Testis (tissue), 2 donors: Measurements from ENCODE around the gene BEAN1.

ENCODE experiments used
- POLR2A ChIP-seq: fragments of 450-650 bp; IDR thresholded peaks from one replicate; pipeline ENCODE4 v1.6.1; 2017; ENCODE audit warnings: antibody characterized with exemption, mild to moderate bottlenecking, moderate library complexity
- TF ChIP-seq, protein P1 (sequence below), 3 experiments: fragments of 450-650 bp in 2 of 3; fragments of 200-600 bp in 1 of 3; sonication (generic) in 1 of 3; IDR thresholded peaks; one replicate each; pipeline ENCODE4 v1.5.1; 2016 to 2019; ENCODE audit warnings: antibody characterized with exemption in 3 of 3, mild to moderate bottlenecking in 2 of 3, moderate library complexity in 1 of 3

DNA sequence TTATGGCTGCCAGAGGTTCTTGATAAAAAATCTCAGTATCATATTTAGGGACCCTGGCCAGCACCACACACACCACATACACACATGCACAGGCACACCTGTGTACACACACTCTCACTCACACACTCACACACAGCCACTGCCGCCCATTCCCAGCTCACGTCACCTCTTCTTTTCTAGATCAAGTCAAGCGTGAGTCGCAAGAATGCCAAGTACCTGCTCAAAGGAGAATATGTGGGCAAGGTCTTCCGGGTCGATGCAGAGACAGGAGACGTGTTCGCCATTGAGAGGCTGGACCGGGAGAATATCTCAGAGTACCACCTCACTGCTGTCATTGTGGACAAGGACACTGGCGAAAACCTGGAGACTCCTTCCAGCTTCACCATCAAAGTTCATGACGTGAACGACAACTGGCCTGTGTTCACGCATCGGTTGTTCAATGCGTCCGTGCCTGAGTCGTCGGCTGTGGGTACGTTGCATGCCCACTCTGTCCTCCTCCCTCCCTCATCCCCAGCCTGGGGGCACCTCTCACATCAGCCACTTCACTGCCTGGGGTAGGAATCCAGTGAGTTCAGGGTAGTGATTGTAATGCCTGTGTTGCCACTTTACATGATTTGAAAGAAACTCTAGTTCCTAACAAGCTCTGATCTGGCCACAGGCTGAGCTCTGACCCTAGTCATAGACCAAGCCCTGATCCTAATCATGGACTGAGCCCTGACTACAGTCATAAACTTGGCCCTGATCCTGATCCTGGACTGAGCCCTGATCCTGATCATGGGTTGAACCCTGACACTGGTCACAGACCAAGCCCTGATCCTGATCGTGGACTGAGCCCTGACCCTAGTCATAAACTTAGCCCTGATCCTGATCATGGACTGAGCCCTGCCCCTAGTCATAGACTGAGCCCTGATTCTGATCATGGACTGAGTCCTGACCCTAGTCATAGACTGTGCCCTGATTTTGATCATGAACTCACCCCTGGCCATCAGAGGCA is 40.2 kb upstream of the BEAN1 start:
- TF ChIP-seq, protein P1, sequence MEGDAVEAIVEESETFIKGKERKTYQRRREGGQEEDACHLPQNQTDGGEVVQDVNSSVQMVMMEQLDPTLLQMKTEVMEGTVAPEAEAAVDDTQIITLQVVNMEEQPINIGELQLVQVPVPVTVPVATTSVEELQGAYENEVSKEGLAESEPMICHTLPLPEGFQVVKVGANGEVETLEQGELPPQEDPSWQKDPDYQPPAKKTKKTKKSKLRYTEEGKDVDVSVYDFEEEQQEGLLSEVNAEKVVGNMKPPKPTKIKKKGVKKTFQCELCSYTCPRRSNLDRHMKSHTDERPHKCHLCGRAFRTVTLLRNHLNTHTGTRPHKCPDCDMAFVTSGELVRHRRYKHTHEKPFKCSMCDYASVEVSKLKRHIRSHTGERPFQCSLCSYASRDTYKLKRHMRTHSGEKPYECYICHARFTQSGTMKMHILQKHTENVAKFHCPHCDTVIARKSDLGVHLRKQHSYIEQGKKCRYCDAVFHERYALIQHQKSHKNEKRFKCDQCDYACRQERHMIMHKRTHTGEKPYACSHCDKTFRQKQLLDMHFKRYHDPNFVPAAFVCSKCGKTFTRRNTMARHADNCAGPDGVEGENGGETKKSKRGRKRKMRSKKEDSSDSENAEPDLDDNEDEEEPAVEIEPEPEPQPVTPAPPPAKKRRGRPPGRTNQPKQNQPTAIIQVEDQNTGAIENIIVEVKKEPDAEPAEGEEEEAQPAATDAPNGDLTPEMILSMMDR (IDR thresholded peaks at IDR 0.05) = no peak
- no peak for TF ChIP-seq POLR2A
